Measurements from ENCODE around the gene PRDM7.
"Not testable (repeated sequence)": the region's sequence is repeated elsewhere in the genome, so short reads cannot be mapped to it uniquely, and the experiment has no call there.

Gene PRDM7

DNA sequence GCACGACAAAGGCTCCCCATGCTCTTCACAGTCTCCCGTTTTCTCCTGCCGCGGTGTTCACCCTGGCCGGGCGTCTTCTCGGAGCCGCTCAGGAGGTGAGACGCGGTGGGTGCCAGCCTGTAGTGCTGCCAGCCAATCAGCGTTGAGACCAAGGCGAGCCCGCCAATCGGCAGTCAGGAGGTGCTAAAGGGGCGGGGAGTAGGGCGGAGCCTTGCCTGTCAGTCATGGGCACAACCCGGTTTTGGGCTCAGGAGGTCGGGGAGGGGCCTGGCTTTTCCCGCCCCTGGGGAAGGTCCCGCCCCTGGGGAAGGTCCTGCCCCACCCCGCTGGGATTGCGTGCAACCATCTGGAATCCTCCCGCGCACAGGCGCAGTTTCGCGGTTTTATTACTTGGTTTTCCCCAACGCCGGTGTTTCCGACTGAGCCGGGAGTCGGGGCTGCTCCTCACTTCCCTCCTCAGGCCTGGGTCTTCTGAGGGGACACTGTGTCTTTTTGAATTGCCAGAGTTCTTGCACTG is at the start of gene PRDM7:
PRDM7 (minus strand) TSS at position 92 of the 517 bp plus-strand sequence. CDS start 1,421 bp downstream, outside the sequence.
- DNase-seq: peak; percentile 69

DNA sequence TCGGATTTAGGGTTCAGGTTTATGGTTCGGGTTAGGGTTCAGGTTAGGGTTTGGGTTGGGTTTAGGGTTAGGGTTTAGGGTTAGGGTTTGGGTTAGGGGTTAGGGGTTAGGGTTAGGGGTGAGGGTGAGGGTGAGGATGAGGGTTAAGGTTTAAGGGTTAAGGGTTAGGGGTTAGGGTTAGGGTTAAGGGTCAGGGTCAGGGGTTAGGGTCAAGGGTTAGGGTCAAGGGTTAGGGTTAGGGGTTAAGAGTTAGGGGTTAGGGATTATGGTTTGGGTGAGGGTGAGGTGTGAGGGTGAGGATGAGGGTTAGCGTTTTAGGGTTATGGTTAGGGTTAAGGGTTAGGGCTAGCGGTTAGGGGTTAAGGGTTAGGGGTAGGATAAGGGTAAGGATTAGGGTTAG is 44.7 kb upstream of the PRDM7 start:
- not testable (repeated sequence) for DNase-seq

DNA sequence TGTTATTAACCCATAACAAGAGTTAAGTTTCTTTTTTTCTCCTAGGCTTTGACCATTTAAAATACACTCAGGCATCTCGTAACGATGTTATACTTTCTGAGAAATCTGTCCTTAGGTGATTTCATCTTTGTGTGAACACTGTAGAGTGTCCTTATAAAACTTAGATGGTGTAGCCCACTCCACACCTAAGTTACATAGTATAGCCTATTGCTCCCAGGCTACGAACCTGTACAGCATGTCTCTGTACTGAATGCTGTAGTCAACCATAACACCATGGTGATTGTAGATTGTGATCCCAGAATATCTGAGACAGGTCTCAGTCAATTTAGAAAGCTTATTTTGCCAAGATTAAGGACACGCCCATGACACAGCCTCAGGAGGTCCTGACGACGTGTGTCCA is 30.5 kb upstream of the PRDM7 start:
- DNase-seq: not testable (repeated sequence)

DNA sequence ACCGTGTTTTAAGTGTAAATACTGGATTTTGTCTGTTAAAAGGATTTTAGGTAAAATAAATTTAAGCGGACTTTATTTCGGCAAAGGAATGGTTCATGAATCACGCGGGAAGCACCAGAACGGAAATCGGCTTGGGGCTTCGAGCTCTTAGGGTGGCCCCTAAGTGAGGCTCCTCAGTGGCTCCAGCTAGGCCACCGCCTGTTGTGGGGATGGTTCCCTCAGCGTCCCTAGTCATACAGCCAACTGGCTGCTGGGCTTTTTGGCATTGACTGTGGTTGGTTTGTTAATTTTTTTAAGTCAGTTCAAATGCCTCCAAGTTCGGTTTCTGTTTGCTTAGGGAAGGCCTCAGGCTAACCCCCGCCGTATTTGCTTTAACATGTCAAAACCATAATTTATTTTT is 29.9 kb upstream of the PRDM7 start:
- DNase-seq: not testable (repeated sequence)

DNA sequence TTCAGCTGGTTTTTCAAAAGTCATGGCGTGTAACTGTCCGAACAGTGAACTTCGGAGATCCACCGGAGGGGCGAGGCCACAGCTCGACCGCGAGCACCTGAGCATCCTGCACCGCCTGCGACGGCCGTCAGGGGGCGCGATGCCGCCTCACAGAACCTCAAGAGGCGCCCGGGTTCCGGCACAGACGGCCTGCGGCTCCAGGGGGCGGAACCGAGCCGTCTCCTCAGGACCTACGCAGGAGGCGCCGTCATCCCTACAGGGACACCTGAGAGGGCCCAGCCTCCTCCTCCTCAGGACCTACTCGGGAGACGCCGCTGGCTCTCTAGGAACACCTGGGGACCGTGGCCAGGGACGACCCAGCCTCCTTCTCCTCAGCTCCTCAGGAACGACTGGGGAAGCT is 29.1 kb upstream of the PRDM7 start:
- DNase-seq: not testable (repeated sequence)

DNA sequence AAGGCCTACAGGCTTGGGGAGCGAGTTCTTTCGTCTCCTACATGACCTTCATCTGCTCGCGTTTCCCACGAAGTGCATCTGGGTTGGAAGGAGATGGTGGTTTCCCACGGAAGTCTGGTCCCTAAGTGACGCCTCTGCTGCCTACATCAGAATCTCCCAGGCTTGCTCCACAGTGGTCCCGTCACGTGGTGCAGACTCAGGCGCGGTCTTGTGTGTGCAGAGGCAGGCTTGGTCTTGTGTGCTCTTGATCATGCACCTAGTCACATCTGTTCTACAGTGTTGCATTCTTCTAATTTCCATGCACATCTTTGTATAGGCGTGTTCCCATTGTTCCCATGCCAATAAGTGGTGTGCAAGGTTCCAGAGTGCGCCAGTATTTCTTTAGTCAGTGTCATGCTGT is 27.6 kb upstream of the PRDM7 start:
- DNase-seq: not testable (repeated sequence)

DNA sequence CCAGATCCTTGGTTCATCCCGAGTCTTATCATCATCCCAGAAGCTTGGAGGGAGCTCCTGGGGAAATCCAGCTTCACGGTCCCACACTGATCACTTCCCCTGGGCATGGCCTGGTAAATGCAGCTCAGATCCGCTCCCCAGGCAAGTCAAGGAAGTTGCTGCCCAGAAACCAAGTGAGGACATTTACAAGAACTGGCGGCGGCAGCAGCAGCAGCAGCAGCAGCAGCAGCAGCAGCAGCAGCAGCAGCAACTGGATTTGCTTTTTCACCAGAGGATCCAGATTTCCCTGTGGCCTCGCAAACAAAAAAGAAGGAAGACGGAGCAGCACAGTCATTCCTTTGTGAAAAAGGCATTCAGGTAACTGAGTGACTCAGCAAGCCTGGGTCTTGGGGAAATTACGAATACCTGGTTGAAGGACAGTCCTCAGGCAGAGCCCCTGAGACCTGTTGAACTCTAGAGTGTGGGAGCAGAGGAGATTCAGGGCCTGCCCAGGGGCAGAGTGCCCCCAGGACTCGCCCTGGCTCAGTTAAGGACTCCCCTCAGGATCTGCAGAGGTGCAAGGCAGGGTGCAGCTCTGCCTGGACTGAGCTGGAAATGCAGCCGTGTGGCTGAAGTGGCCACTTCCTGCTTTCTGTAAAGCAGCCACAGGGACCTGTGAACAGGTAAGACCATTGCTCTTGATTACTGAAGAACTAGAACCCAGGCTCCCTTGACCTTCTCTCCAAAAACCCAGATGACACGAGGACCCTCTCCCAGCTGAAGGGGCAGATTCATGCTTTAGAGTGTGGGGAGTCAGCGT is 25.2 kb upstream of the PRDM7 start:
- DNase-seq: not testable (repeated sequence)

DNA sequence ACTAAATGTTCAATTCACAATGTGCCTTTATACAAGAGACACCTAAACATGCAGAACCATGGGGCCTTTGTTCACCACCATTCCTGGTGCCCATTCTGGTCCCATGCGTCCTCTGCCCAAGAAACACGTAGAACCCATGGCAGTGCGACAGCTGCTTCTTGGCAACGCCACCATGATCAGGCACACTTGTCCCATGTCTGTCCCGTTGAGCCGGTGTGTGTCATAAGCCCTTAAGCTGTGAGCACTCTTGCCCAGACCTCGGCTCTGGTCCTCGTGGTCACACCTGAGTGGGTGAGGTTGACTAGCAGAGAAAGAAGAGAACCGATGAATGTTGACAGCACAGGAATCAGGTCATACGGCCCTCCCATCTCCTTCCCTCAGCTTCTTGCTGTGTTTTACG is 24.2 kb upstream of the PRDM7 start:
- DNase-seq: not testable (repeated sequence)

DNA sequence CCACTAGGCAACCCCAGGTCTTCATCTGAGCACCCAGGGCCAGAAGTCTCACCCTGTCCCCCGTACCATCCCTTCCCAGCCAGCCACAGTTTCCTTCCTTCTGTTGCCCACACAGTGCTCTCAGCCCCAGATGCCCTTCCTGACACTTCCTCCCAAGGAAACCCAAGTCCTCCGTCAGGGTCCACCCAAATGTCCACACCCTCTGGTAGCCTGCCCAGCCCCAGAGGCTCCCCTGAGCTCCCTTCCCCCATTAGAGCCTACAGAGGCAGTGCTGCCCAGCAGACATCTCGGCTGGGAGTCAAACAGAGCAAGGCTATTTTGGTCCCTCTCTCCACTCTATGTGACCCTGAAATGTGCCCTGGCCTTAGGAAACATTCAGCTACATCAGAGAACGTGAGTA is 23.7 kb upstream of the PRDM7 start:
- not testable (repeated sequence) for DNase-seq

DNA sequence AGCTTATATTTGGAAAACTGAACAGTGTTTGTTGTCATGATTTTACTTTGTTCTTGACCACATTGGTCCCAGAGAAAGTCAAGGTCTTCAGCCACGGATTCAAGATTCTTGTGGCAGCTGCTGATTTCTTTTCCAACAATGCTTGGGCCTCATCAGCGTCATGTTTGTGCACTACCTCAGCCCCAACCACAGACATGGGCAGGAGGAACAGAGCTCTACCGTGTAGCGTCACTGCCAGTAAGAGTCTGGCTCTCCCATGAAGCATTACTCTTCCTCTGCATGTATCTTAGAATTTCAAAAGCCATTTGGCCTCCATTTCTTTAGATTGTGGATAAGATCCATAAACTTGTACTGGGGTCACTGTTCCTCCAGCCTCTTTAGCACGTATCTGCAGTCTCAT is 23.1 kb upstream of the PRDM7 start:
- DNase-seq: not testable (repeated sequence)

DNA sequence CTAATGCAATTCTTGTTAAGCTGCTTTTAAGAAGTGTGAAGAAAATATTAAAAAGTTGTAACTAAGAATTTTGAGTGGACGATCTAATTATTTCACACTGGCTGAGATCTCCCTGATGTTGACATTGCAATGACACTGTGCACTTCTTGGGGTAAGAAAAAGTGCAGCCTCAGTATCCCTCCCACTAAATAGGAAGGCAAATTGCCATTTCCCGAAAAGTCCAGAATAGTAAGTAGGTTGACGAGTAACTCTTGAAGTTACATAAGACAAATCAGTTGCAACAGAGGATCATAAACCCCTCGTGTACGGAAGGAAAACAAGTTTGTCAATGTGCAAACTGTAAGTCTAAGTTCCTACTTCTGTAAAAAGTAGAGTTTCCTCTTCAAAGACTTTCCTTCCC is 21.8 kb upstream of the PRDM7 start:
- not testable (repeated sequence) for DNase-seq

DNA sequence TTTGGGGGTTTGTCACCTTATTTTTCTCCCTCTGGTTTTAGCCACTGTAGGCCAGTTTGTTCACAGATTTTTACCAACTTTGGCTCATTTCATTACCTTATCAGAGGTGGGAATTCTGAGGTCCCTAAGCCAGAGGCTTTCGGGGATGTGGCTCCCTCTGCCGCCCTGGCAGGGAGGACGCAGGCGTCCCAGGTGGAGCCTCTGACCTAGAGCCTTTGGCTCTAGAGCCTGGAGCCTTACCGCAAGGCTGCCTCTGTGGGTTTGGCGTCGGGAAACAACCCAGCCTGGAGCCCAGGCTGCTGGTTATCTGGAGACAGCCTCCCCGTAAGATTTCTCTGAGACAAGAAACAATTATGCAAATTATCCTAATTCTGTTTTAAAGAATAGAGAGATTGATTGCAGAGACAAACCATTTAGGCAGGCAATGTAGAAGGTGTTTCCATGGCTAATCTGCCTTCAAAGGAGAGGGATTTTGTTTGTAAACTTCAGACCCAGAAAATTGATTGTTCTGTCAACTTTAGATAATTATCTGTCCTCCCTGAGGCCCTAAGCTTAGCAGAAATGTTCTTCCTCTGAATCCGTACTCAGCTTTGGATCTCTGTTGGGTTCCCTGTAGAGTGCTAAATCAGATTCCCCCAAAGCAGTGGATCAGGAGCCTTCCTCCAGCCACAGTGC is 20.0 kb upstream of the PRDM7 start:
- DNase-seq: not testable (repeated sequence)

DNA sequence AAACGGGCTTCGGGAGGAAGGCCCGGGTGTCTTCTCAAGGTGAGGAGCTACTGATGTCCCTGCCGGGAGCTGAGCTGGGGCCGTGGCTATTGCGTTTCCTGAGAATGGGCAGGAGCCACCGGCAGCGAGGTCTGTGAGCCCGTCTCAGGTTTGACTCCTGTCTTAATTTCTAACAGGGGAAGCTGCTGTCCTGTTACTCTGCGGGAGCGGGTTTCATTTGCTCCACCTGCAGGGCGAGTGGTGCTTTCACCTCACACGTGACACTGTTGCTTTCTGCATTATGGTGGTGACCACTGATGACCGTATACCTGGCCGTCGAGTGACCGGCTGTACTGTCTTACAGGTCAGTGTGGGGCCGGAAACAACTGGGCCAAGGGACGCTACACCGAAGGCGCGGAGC is 17.7 kb upstream of the PRDM7 start:
- not testable (repeated sequence) for DNase-seq

DNA sequence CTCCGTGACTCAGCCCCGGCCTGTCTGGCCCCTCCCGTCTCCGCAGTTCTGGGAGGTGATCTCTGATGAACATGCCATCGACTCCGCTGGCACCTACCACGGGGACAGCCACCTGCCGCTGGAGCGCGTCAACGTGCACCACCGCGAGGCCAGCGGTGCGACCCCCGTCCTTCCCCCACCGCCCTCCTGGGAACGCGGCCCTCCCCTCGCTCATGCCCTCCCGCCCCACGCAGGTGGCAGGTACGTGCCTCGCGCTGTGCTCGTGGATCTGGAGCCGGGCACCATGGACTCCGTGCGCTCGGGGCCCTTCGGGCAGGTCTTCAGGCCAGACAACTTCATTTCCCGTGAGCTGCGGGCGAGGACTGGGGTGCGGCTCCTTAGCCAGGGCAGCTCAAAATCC is 17.2 kb upstream of the PRDM7 start:
- DNase-seq: not testable (repeated sequence)

DNA sequence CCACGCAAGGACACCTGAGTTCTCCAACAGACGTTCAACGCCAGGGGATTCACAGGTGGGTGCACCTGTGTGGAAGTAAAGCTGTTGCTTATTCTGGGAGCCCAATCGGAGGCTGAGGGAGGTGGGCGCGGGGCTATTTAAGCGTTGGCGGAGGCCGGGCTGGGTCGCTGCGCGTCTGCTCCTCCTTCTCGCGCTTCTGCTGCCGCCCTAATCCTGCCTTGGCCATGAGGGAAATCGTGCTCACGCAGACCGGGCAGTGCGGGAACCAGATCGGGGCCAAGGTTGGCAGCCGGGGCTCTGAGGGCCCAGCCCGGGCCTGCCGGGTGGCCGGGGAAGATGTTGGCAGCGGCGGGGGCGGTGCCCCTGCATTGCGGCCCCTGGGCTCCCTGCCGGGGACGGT is 16.7 kb upstream of the PRDM7 start:
- DNase-seq: not testable (repeated sequence)

DNA sequence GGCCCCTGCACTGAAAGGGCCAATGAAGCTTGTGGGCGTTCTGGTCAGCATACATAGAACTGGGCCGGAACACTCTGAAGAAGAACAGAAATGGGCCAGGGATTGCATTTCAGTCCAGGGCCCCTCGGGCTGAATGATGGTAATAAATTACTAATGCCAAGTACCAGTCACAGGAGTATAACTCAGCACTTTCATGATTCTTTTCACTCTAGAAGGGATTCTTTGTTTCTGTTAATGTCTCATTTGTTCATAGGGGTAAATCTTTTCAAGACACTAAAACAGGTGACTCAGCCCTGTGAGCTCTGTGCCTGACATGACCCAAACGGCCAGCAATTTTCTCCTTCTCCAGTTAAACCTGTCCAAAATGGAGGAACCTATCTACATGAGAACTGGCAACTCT is 15.7 kb upstream of the PRDM7 start:
- not testable (repeated sequence) for DNase-seq

DNA sequence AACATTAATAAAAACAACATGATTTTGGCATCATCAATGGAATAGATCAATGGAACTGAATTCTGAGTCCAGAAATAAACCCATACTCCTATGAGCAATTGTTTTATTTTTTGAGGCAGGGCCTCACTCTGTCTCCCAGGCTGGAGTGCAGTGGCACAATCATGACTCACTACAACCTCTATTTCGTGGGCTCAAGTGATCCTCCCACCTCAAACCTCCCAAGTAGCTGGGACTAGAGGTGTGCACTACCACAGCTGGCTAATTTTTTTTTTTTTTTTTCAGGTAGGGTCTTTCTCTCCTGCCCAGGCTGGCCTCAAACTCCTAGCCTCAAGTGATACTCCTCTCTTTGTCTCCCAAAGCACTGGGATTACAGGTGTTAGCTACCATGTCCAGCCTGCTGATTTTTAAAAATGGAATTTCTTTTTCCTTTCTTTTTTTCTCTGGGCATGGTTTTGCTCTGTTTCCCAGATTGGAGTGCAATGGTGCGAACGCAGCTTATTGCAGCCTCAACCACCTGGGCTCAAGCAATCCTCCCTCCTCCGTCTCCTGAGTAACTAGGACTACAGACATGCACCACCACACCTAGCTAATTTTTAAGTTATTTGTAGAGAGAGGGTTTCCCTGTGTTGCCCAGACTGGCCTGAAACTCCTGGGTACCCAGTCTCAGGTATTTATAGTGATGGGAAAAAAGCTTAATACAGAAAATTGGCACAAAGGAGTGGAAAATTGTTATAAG is 7.3 kb upstream of the PRDM7 start:
- no peak for DNase-seq

DNA sequence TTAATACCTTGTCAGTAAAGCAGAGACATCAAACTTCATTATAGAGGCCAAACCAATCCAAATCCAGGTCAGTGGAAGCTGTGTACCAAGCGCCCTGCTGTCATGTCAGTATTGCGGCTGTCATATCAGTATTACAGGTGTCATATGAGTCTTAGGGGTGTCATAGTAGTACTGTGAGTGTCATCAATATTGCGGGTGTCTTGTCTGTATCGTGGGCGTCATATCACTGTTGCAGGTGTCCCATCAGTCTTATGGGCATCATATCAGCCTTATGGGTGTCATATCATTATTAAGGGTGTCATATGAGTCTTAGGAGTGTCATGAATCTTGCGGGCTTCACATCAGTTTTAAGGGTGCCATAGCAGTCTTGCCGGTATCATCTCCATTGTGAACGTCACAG is 6.0 kb upstream of the PRDM7 start:
- DNase-seq: no peak

DNA sequence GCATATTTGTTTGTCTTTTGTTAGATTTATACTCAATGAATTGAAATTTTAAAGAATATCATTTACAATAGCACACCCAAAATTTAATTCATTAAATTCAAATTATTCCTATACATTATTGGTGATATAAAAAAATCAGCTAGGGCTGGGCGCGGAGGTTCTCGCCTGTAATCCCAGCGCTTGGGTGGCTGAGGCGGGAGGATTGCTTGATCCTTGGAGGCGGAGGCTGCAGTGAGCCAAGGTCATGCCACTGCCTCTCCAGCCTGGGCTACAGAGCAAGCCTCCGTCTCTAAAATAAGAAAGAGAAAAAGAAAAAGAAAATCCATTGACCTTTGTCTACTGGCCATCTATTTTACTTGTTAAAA is 4.5 kb upstream of the PRDM7 start:
- DNase-seq: no peak

DNA sequence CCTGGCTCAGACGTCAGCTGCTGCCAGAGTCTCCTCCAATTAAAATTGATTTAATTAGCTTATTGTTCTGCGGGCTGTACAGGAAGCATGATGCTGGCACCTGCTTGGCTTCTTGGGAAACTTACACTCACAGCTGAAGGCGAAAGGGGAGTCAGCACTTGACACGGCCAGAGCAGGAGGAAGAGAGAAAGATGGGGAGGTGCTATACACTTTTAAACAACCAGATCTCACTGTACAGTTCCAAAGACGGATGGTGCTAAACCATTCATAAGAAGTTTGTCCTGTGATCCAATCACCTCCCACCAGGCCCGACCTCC is 1.4 kb upstream of the PRDM7 start:
- DNase-seq: no peak

DNA sequence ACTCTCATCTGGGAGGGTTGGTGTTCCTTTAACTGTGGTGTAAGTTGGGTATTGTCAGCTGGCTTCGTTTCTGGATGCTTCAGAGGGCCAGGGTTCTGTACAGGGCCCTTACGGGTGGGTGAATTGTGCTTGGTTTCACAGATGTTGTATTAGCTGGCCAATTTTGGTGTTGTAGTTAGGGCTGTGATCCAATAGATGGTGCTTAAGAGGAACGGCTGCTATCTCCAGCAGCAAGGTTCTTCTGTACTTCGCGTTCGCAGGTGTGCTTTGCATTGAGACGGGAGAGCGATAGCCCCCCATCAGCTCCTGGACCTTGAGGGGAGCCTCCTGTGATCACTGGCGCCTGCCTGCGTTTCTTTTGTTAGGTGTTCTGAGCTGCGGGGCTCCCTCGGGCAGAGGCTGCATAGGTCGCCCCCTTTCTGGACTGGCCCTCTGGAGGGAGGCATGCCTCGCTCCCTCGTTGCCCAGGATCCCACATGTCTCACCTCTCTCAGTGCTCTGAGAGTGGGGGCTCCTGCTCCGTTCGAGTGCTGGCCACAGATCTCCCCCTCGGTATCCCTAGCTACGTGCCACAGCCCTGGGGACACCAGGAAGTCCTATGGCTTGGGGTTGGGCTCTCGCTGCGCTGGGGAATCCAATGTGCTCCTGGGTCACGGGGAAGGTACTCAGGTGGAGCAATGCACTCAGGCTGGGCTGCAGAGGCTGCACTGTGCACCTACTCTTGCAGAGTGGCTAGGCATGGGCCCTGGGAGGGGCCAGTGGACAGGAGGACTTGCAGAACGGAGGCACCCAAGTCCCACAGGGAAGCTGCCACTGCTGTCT is 837 bp upstream of the PRDM7 start:
- peak; percentile 44 for DNase-seq

DNA sequence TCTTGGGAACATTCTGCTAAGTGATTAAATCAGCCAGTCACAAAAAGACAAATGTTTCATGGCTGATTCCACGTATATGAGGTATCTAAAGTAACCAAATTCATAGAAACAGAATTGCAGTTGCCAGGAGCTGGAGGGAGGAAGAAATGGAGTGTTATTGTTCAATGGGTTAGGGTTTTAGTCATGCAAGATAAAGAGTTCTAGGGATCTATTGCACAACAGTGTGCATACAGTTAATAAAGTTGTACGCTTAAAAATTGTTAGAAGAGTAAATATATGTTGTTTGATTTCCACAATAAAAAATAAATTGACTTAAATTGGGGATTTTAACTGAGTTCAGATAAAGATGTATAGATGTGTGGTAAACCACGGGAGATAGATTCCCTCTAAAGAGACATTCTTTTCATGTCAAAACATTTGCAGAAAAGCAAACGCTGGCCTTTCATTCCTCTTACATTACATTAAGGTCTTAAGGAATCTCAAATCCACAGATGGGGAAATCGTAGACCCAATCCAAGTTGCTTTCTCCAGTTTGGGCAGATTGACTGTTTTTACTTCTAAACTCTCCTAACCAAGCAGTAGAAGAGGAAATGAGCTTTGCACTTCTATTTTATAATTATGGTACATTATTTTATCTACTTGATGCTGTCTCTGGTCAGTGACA is 4.6 kb downstream of the PRDM7 start:
- DNase-seq: no peak

Measured in DMS79 treated with DMSO at 0.1 percent for 48 hours (cell line).